ENCODE data around the gene LRRC4C. TPM values are rescaled to one million over a fixed set of nuclear protein-coding genes. Genes with fewer than 3 reads are reported as not detected.
A peak's percentile ranks its signal among the peaks of the same experiment; 100 is the strongest.

The LRRC4C gene
- total RNA-seq, 1 experiment from 2014 or later: 0.13 TPM

DNA sequence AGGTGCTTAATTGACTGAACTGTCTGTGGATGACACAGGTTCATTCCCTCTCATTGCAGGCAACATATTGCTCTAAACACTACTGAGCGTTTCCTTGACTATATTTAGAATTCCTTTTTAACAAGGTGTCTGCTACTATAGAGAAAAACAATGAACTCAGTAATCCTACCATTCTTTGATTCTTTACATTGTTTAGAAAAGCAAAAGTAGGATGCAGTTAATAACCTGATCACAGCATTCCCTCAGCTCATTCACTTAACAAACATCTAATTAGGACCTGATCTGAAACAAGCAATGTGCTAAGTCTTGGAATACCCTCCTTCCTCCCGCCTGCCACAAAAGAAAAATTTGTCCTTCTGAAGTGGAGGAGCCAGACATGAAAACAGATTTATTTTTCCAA, 313.1 kb downstream of the LRRC4C start:
- H3K14ac ChIP-seq (ENCODE audit: insufficient read depth, low read length): no peak overlapping the region
- no peak overlapping the region for H4K91ac ChIP-seq (ENCODE audit: insufficient read length, low read depth, low read length)
- no peak overlapping the region for H2AFZ ChIP-seq (ENCODE audit: low read length)
- H3K27ac Mint-ChIP-seq: peak overlapping the region in 1 of 3 experiments; percentile 20; a peak in 1 of 7 replicates
- no CpG with 5 or more reads among the region's 2 CpGs for WGBS (ENCODE audit: extremely low coverage, insufficient read length, low lambda C conversion rate)
- H3K36me3 Mint-ChIP-seq (ENCODE audit: insufficient read depth in 1 of 3, low read depth in 3 of 3): no peaks in the 10 kb centered on the region
- H3K23ac ChIP-seq (ENCODE audit: insufficient read length, low read depth, low read length): no peak overlapping the region
- no peaks in the 10 kb centered on the region for H3K9me3 ChIP-seq (ENCODE audit: control insufficient read depth, low read depth, low read length)
- no peak overlapping the region for H3T11ph ChIP-seq (ENCODE audit: low read length)
- no peak for DNase-seq
- no peaks in the 10 kb centered on the region for H3K79me1 ChIP-seq (ENCODE audit: insufficient read depth, low read depth, low read length, poor library complexity, severe bottlenecking)
- no peak overlapping the region for H3K27ac ChIP-seq (ENCODE audit: insufficient read length, low read depth, low read length)
- H3K4me2 ChIP-seq (ENCODE audit: insufficient read depth, insufficient read length, low read length): no peak overlapping the region
- H2BK5ac ChIP-seq (ENCODE audit: insufficient read length, low read length): no peak overlapping the region
- H3K27me3 ChIP-seq (ENCODE audit: insufficient read depth, low read length): no peaks in the 10 kb centered on the region
- no peak overlapping the region for H2BK12ac ChIP-seq (ENCODE audit: insufficient read length, low read depth, low read length)
- H3K4me1 ChIP-seq (ENCODE audit: insufficient read depth, low read length): peaks cover 2% of the 10 kb centered on the region
- H4K5ac ChIP-seq (ENCODE audit: insufficient read length, low read depth, low read length): no peak overlapping the region
- no peak overlapping the region for H3K4me3 Mint-ChIP-seq
- no peak overlapping the region for H3K56ac ChIP-seq (ENCODE audit: insufficient read length, low read depth, low read length)
- H2BK20ac ChIP-seq (ENCODE audit: low read depth, low read length, poor library complexity, severe bottlenecking): no peak overlapping the region
- H3K9me3 Mint-ChIP-seq: no peaks in the 10 kb centered on the region
- H3K18ac ChIP-seq (ENCODE audit: insufficient read length, low read depth, low read length): no peak overlapping the region
- H3K4ac ChIP-seq (ENCODE audit: low read depth, low read length): no peak overlapping the region
- H3K4me1 Mint-ChIP-seq: peaks cover 28 to 35% of the 10 kb centered on the region in 2 experiments
- no peaks in the 10 kb centered on the region for H3K23me2 ChIP-seq (ENCODE audit: insufficient read length, low read depth, low read length, poor library complexity, severe bottlenecking)
- no peaks in the 10 kb centered on the region for H4K20me1 ChIP-seq (ENCODE audit: control insufficient read depth, insufficient read depth, insufficient read length)
- H3K27me3 Mint-ChIP-seq (ENCODE audit: low read depth): no peaks in the 10 kb centered on the region
- no peak overlapping the region for H3K9ac ChIP-seq (ENCODE audit: extremely low read depth, insufficient read length, low read length)
- H2BK15ac ChIP-seq (ENCODE audit: low read depth, low read length): no peak overlapping the region
- no peak overlapping the region for H4K8ac ChIP-seq (replicated peaks; ENCODE audit: insufficient read length, low read depth, low read length)
- H3K79me2 ChIP-seq (ENCODE audit: insufficient read depth, low read length): no peaks in the 10 kb centered on the region
- TF ChIP-seq, protein P1, sequence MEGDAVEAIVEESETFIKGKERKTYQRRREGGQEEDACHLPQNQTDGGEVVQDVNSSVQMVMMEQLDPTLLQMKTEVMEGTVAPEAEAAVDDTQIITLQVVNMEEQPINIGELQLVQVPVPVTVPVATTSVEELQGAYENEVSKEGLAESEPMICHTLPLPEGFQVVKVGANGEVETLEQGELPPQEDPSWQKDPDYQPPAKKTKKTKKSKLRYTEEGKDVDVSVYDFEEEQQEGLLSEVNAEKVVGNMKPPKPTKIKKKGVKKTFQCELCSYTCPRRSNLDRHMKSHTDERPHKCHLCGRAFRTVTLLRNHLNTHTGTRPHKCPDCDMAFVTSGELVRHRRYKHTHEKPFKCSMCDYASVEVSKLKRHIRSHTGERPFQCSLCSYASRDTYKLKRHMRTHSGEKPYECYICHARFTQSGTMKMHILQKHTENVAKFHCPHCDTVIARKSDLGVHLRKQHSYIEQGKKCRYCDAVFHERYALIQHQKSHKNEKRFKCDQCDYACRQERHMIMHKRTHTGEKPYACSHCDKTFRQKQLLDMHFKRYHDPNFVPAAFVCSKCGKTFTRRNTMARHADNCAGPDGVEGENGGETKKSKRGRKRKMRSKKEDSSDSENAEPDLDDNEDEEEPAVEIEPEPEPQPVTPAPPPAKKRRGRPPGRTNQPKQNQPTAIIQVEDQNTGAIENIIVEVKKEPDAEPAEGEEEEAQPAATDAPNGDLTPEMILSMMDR (conservative IDR thresholded peaks at IDR 0.05): no peak
- H2AK5ac ChIP-seq (ENCODE audit: insufficient read length, low read length): no peak overlapping the region
- no peak overlapping the region for H2BK120ac ChIP-seq (ENCODE audit: low read depth, low read length, poor library complexity, severe bottlenecking)

Data from H9 (cell line).